Retinal pigment epithelial cell (primary cell): ENCODE results near the gene CRIP2.

Experiments used
- DNase-seq: peaks from one replicate; pipeline ENCODE4 v3.0.0-alpha.2; 2010; ENCODE audit warnings: low read depth
- H3K4me3 ChIP-seq: 2 replicates; pipeline ENCODE4 v1.5.1; 2011; ENCODE audit warnings: mild to moderate bottlenecking, low read length, control low read depth, moderate library complexity
- TF ChIP-seq, protein P1 (sequence below): conservative IDR thresholded peaks from 2 replicates; pipeline ENCODE4 v1.5.1; 2011; ENCODE audit warnings: low read depth, low read length, control low read depth, inconsistent platforms

Gene CRIP2

DNA sequence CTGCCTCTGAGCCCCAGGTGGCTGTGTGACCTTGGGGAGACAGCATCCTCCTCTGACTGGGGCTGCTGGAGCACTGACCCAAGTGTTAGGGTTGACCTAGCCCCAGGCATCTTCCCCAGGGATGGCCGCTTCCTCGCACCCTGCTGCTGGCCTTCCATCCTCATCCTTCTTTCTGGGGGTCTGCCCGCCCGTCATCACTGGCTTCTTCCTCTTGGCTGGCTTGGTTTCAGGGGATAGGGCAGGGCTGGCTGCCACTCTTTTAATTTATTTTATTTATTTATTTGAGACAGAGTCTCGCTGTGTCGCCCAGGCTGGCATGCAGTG is 19.9 kb downstream of the CRIP2 start:
- TF ChIP-seq, protein P1, sequence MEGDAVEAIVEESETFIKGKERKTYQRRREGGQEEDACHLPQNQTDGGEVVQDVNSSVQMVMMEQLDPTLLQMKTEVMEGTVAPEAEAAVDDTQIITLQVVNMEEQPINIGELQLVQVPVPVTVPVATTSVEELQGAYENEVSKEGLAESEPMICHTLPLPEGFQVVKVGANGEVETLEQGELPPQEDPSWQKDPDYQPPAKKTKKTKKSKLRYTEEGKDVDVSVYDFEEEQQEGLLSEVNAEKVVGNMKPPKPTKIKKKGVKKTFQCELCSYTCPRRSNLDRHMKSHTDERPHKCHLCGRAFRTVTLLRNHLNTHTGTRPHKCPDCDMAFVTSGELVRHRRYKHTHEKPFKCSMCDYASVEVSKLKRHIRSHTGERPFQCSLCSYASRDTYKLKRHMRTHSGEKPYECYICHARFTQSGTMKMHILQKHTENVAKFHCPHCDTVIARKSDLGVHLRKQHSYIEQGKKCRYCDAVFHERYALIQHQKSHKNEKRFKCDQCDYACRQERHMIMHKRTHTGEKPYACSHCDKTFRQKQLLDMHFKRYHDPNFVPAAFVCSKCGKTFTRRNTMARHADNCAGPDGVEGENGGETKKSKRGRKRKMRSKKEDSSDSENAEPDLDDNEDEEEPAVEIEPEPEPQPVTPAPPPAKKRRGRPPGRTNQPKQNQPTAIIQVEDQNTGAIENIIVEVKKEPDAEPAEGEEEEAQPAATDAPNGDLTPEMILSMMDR, result no peak
- no peak for DNase-seq
- no peak overlapping the region for H3K4me3 ChIP-seq

DNA sequence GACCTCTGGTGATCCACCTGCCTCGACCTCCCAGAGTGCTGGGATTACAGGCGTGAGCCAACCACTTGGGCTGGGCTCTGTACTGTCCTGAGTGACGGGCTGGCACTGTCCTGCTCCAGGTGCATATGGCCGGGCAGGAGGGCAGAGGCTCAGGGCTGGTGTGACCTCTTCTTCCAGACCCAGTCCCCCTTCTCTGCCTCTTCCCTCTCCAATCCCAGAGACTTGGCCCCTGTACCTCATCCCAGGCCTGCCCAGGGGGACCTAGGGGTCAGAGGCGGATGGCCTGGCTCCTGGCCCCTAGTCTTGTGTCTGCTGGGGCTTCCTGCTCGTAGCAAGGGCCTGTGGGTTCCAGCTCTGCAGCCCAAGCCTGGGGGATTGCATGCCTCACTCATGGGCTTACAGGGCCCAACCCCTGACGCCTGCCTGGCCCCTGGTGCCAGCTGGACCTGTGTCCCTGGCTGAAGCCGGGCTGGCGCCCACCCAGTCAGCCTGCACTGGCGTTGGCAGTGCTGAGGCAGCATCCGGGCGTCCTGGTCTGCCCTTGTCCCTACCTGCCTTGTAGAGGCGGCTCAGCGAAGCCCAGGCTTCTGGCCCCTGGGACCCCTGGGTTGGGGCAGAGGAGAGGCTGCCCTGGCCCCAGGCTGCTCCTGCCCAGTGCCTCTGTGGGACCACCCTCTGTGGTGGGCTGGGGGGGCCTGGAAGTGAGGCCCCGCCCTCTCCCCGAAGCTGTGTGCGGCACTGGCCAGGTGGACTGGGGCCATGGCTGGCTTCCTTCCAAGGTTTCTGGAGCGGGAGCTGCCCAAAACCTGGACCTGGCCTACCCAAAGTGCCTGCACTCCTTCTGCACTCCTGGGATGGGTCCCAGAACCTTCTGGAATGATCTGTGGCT is 20.7 kb downstream of the CRIP2 start:
- H3K4me3 ChIP-seq, result no peak overlapping the region
- no peak for DNase-seq
- TF ChIP-seq, protein P1, result no peak

DNA sequence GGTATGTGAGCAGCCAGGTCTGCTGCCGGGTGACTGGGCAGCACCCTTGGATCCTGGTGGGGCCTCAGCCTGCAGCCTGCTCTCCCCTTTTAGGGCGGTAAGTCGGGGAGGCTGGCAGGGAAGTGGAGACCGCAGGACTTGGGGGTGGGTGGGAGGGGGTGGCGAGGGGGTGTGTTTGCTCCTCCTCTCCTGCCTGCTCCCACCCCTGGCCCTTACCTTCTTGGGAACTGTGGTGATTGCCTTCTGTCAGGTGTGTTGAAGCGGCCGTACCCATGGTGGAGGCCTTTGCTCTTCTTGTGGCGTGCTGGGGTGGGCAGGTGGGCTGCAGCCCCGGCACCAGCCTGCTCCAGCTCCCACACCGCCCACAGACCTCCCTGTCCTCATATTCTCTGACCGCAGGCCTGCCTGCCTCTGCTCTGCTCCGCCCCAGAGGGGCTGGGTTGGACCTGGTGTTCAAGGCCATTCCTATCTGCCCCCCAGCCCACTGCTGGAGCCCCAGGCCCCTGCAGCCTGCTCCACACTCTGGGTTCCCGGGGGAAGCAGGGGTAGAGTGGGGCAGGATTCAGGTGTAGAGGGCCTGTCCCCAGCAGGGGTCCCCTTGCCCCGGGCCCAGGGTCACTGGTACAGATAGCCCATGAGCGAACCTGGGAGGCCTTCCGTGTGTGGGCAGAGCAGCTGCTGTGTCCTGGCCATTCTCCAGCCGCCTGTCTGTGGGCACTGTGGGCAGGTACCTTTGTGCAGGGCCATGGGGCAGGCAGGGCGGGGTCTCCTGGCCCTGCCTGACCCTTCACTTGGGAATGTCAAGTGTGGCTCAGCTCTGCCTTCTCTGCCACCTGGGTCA is 21.6 kb downstream of the CRIP2 start:
- TF ChIP-seq, protein P1, result no peak
- no peak overlapping the region for H3K4me3 ChIP-seq
- DNase-seq, result no peak

DNA sequence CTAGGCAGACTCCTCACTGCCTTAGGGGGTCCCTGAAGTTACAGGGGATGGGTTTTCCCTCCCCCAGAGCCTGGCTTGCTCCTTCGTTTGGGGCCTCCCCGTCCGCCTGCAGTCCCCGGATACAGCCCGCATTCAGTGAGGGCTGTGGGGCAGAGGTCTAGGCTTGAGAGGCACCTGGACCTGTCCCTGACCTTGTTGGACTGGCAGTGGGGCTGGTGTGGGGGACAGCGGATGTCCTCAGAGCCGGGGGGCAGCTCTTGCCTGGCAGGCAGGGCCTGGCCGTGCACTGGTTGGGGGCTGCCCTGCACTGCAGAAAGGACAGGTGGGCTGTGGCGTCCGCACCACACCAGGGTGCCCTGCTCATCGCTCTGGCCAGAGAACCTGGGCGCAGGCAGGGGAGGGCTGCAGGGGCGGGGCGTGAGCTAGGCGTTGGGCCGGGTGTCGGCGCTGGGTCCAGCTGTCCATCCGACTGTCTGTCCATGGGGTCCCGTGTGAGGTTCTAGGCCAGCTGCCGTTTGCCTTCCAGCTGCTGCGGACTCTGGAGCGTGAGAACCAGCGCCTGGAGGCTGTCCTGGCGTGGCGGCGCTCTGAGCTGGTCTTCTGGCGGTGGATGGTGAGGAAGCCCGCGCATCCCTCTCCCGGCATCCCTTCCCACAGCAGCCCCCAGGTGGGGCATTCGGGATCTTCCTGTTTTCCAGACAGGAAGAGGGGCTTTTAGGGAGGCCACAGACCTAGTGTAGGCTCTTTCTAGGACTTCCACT is 22.4 kb downstream of the CRIP2 start:
- H3K4me3 ChIP-seq, result no peak overlapping the region
- DNase-seq, result no peak
- TF ChIP-seq, protein P1, result no peak

DNA sequence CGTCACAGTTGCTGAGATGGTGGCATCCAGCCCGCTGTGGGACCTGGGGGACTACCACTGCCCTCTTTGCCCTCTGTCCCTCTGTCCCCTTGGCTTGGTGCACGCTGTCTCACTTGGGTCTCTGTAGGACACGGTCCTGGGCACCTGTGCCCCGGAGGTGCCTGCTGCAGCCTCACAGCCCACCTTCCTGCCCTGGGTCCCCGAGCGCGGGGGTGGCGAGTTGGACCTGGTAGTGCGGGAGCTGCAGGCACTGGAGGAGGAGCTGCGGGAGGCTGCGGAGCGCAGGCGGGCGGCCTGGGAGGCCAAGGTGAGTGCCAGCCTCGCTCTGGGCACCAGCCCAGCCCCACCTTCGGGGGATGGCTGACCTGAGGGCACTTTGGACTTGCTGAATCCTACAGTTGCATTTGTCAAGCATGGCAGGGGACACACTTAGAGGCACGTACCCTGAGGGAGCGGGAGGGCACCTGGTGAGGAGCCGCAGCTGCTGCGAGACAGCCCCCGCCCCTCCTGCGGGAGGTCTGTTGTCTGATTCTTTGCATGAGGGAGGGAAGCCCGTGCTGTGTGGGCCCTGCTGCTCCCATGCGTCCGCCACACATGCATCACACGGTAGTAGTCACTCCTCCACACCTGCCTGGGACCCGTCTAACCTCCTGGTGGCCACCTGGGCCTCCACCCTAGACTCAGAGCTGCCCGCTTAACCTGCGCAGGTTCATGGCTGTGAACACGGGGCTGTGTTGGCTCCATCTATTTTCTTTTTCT is 23.2 kb downstream of the CRIP2 start:
- H3K4me3 ChIP-seq, result no peak overlapping the region
- DNase-seq, result no peak
- TF ChIP-seq, protein P1, result no peak

DNA sequence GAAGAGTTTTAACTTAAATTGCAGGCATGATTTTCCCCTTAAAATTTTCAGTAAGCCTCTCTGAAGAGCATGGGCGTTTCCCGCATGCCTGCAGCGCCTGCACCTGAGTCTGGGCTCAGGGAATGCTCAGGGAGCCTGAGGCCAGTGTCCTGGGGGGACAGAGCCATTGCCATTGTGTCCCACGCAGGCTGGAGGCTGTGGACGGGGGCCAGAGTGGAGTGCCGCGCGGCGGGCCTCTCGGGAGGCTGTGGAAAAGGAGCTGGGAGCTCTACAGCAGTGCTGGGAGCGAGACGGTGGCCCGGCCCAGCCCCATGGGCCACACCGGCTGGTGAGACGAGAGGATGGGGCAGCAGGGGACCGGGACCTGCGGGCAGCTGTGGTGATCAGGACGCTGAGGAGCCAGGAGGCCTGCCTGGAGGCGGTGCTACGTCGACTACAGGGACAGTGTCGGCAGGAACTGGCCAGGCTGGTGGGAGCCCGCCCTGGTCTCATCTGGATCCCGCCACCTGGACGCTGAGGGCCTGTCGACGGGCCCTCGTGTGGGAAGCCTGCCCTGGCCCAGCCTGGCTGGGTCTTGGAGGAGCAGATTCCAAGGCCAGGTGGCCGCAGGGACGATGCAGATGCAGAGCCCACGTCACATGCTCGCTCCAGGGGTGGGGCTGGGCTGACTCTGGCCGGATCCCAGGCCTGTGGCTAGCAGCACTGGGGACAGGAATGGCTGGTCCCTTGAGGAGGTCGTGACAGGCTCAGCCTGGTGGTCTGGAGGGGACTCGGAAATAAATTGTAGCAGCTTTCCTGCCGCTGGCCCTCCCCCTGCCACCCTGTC is 24.0 kb downstream of the CRIP2 start:
- TF ChIP-seq, protein P1, result no peak
- no peak overlapping the region for H3K4me3 ChIP-seq
- DNase-seq, result no peak
